Stimulated activated CD4-positive, alpha-beta T cell treated with anti-CD3 and anti-CD28 coated beads, Interleukin-4, amount 100 ng/mL, for 24 hours (primary cell): ENCODE measurements around the gene CYP39A1.

Source experiments
- DNase-seq: peaks from one replicate; pipeline ENCODE4 v3.0.0-alpha.2; 2020

The CYP39A1 gene

DNA sequence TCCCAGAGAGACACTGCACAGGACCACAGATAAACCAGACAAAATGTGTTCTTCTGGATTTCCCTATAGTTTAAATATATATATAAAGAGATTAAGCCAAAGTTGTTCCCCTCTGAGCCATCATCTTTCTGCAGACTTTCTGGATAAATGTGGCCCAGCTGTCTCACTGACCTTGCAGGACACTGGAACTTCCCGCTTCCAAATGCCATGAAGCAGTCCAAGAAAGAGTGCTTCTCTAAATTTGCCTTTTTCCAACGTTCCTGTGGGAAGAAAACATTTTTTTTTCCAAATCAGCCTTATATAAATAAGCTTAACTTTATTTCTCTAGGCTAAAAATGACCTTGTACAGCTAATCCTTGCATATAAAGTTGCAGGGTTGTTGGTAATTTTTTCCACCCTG lies 65.7 kb downstream of the CYP39A1 start:
- DNase-seq, result no peak

DNA sequence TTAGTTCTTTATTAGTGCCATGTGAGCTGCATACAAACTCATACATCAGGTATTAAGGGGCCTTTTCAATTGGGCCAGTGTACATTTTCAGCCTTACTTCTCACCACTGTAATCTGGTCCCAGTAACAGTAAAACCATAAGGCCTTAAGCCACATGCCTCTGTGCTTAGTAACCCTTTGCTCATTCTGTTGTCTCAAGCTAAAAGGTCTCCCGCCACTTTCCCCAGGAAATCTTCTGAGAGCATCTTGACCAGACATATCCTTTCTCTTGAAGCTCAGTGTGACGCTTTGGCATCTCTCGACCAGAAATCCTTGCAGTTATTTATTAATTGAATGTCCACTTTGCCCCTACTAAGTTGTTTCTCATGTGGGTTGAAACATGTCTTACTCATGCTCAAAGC lies 68.0 kb downstream of the CYP39A1 start:
- DNase-seq, result no peak

GRCh38 chr6:46583721-46584120 lies 68.9 kb downstream of the CYP39A1 start:
- DNase-seq, result no peak

DNA sequence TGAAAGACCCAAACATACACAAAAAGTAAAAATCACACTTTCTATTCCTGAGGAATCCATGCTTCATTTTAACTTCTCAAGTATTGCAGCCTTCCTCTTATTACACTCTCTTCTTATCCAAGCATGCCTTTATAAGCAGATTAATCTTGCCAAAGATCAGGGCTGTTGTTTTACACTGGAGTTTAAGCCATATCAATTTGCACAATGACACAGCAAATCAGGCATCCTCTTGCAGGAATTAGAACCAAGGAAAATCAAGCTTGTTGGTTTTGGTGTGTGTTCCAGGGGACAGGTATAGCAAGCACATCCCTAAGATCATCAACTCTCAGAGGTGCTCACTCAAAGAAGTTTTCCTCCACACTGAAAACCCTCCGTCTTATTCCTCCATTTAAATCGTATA lies 69.5 kb downstream of the CYP39A1 start:
- no peak for DNase-seq

DNA sequence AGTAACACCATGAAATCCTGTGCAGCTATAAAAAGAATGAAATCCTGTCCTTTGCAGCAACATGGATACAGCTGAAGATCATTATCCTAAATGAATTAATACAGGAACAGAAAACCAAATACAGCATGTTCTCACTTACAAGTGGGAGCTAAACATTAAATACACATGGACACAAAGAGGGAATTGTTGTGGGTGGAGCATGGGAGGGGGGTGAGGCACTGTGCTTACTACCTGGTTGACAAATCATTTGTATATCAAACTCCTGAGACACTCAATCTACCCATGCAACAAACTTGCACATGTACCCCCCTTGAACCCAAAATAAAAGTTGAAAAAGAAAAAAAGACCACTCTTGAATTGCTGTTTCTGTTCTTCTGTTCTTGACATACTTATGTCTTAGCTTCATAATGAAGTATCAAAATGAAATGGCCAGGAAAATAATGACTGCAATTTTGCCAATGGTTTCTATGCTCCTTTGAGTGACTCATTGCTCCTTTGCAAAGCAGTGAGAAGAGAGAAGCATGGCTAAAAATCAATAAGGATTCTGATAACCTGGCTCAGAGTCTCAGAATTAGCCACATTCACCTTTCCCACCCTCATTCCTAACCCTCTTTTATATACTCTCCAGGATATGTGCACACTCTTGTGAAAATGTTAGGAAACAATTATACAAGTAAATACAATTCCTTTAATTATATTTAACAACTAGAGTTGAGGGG lies 71.0 kb downstream of the CYP39A1 start:
- no peak for DNase-seq

DNA sequence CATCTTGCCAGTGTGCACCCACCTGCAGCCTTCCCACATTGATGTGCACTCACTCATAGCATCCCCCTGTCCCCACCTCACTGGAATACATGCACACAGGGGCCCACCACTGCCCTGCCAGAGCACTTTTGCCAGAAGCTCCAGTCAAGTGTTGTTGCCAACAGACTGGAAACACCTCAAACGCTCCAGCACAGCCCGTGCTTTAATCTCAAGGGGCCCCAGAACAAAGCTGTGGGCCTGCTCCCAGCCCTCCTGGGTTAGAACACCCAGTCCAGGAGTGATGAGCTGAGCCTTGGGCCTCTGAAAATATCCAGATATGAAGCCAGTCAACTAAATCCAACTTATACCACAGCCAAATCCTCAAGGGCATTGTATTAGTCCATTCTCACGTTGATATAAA lies 77.1 kb downstream of the CYP39A1 start:
- no peak for DNase-seq

DNA sequence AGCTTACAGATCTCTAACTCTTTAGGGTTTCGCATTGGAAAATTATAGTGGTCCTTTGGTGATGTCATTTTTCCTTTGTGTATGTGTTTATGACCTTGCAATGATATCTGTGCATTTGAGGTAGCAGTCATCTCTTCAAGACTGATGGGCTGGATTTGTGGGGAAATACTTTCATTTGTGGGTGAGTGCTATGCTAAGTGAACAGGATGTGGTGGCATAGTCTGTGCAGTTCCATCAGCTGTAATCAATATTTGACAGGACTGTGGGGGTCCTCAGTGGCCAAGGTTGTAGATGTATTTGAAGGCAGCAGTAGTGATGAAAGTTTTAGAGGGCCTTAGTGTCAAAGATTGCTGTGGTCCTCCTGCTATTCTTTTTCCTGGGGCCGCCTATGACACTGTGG lies 79.5 kb downstream of the CYP39A1 start:
- DNase-seq, result no peak

- DNase-seq, result no peak
Observed at GRCh38 chr6:46565531-46565930, 87.1 kb downstream of the CYP39A1 start.

DNA sequence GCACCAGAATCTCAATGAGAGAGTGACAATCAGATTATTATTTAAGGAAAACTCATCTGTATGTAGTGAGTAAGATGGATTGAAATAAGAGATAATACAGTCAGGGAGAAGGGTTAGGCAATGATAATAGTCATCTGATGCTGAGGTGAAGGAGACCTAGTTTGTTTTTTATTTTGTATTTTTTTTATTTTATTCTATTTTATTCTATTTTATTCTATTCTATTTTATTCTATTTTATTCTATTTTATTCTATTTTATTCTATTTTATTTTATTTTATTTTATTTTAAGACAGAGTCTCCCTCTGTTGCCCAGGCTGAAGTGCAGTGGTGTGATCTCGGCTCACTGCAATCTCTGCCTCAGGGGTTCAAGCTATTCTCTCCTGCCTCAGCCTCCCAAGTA lies 88.7 kb downstream of the CYP39A1 start:
- no peak for DNase-seq

- DNase-seq, result no peak
Observed at GRCh38 chr6:46556053-46556452, 96.6 kb downstream of the CYP39A1 start.

DNA sequence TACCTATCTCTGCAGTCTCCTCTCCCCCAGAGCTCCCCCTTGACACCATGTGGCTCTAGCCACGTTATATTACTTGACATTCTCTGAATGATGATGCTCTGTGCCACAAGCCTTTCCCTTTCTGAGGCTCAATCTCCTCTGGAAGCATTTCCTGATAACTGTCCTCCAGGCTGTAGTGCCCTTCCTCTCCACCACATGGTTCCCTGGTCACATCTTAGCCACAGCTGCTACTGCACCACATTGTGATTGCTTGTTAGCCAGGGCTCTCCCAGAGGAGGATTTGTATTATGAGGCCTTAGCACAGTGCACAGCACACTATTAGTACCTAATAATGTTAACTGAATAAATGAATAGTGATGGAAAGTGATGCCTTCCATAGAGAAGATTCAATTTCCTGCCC lies 97.5 kb downstream of the CYP39A1 start:
- DNase-seq, result no peak

GRCh38 chr6:46549155-46549554 lies 103.5 kb downstream of the CYP39A1 start:
- no peak for DNase-seq

GRCh38 chr6:46541556-46541955 lies 111.1 kb downstream of the CYP39A1 start:
- no peak for DNase-seq

DNA sequence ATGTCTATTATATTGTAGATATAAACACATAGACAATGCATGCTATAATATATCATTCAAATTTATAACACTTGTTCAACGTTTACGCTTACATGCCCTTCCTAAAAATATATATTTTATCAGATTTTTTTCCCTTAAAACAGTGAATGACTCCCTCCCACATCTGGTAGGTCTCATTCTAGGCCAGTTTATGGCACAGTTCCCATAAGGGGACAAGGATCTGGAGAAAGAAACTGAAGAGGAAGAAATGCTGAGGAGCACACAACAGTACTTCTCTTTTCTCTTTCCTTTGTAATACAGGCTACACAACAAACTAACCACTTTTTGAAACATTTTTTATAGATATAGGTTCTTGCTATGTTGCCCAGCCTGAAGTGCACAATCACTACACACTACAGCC lies 112.8 kb downstream of the CYP39A1 start:
- DNase-seq, result no peak

DNA sequence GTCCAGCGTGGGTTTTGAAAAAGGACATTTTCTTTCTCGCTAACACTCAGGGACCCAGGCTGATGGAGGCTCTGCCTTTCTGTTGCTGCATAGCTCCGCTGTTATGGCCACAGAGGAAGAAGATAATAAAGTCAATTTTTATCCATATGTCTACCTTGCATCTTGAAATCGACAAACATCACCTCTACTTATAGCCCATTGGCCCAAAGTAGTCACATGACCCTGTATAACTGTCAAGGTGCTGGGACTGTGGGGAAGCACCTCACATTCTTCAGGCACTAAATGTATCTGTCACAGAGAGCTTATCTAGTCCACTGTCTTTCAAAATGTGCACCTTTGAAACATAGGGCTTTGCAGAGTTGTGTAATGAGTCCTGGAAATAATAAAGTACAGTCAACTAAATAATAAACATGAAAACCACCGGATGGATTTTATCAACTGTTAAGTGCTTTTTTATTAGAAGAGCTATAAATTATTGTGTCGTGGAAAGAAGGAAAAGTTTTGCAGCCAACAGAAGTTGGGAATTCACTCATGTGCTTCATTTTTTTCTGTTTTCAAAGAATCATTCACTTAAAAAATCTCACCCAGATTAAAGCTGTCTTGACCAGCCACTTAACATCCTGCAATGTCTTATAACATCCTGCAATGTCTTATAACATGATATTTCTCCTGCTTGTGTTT lies 113.7 kb downstream of the CYP39A1 start:
- DNase-seq, result no peak

DNA sequence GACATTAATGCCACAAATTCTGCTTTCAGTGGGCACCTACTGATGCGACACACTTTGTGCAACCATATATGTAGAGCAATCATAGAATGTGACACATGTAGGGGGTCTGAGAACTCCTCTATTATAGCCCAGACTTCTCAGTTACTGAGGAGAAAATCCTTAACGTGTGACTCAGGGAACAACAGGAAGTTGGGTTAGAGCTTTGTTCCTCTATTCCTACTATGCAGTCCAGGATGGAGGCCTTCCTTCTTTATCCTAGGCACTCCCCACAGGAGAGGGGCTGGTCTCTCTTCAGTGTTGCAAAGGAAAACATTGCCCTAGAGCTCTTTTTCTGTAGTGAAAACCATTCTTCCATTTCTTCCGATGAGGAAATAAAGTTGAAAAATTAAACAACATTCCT lies 121.7 kb downstream of the CYP39A1 start:
- DNase-seq, result no peak

DNA sequence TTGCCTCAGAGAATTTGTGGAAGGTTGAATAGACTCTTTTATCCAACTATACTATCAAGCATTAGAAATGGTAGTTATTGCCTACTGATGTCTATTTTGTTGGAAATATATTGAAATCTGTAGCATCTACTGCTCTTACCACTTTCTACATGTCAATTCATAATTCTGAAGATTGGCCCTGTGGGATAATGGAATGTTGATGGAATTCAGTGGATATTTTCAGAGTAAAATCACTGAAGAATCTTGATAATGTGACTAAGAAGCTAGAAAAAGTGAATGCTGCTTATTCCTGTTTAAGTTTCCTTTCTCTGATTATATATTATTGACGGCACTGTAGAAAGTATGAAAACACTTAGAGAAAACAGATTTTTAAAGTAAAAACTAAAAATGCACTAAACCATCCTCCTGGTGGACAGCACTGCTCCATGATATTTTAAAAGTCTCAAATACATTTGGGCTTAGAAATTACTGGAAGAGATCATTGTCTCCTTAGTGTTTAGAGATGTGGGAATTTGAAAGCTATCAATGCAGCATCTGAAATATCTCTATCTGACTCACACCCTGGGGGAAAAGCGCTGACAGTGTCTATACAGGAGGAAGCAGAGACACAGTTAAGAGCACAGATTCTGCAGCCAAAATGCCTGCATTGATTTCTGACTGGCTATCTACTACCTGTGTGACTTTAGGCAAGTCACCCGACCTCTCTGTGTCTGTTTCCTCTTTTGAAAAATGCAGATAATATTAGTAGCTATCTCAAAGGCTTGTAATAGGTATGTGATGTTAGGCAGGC lies 123.5 kb downstream of the CYP39A1 start:
- no peak for DNase-seq

DNA sequence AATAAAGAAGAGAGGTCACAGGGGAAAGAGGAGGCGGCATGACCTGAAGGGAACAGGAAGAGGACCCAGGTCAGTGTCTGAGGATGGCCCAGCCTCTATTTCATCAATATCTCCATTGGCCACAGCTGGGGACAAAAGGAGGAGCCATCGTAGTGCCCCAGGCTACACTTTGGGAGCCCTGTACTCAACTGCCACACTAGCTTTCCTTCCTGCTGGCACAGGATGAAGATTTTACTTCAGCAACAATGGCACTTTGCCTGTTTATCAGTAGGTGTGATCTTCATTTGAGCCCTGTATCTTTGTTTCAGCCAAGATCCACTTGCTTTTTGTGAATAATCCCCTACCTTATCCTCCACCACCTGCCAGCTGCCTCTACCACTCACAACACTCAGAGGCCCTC lies 126.0 kb downstream of the CYP39A1 start:
- DNase-seq, result no peak

GRCh38 chr6:46525583-46525982 lies 127.0 kb downstream of the CYP39A1 start:
- DNase-seq, result no peak

DNA sequence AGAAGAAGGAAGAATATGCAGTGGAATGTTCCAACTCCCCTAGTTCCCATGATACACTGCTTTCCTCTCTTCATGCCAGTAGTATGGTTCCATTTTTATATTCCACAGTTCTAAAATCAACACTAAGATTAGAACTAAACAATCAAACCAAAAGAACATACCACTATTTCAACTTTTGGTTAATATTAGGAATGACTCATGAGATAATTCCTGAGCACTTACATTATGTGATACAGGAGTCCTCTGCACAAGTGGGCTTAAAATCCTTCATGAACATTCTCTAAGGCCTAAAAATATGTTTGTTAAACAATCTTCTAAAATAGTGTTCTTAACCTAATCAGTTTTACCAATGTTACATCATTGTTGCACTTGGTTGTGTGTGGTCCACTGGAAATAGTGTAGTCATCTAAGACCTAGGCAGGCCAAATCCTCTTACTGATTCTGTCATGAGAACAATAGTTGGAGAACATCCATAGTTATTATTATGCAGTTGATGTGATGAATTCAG lies 131.1 kb downstream of the CYP39A1 start:
- no peak for DNase-seq

- DNase-seq, result no peak
Observed at GRCh38 chr6:46517202-46517601, 135.4 kb downstream of the CYP39A1 start.

DNA sequence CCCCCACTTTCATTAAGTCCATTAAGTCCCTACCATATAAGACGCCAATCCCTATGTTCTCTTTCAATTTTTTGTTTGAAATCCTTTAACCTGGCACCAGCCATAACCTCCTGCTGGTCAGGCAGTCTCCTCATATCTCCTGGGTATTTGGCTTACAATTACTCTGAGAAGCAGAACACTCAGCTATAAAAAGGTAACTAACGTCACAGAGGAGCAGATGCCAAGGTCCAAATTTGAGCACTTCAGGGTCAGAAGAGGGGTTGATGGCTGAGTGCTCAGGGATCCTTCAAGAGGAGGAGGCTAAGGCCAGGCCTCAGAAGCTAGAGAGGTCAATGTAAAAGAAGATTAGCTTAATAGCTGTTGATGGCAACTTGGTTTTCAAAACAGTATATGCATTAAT lies 139.1 kb downstream of the CYP39A1 start:
- DNase-seq, result no peak

DNA sequence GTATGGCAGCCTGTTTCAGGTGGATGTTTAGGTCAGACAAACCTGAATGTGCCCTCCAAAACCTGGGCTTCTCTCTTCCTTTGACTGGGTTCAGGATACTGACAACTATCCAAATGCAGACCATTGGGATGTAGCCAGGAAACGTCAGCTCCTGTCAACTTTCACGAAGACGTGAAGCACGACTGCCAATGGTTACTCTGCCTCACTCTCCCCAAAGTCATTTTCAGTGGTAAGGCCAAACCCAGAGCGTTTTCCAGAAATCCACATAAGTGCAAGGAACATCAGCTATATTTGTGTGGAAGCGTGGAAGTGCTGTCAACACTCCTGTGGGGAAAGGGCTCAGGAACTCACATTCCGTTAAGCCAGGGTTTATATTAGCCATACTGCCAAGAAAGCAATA lies 141.3 kb downstream of the CYP39A1 start:
- DNase-seq, result no peak

DNA sequence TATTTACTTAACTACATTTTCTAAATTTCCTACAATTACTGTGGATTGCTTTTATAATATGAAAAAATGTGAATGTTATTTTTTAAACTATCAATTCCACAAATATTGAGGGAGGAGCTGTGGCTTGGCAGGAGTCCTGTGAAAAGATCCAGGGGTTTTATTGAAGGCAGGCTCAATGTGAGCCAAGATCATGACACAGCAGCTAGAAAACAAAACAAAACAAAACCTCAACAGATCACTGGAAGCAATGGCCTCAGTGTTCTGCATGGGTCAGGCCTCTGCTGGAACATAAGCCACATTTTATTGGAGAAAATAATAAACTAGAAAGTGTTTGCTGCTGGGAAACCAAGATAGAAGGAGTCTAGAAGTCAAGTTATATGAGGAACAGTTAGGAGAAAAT lies 142.0 kb downstream of the CYP39A1 start:
- DNase-seq, result no peak
